ENCODE results near the gene IDNK.

Gene IDNK

DNA sequence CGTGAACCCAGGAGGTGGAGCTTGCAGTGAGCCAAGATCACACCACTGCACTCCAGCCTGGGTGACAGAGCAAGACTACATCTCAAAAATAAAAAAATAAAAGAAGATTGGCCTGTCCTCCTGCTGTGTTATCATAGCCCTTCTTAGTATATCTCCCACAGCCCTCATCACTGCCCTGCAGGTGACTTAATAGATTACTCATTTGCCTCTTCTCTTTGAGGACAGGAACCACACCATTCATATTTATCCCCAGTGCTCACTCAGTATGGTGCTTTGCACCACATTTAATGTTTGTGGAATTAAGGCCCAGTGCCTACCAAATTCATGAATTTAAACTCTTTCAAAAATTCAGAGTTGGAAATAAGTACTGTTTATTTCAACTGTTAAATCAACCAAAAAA lies 10.3 kb downstream of the IDNK start:
- no peak for DNase-seq (ENCODE audit: low read depth in 2 of 2, low spot score in 1 of 2)

GRCh38 chr9:83633676-83634075 lies 10.7 kb downstream of the IDNK start:
- DNase-seq (ENCODE audit: low read depth in 2 of 2, low spot score in 1 of 2) = no peak

GRCh38 chr9:83636813-83637212 lies 13.9 kb downstream of the IDNK start:
- DNase-seq (ENCODE audit: low read depth in 2 of 2, low spot score in 1 of 2) = no peak

DNA sequence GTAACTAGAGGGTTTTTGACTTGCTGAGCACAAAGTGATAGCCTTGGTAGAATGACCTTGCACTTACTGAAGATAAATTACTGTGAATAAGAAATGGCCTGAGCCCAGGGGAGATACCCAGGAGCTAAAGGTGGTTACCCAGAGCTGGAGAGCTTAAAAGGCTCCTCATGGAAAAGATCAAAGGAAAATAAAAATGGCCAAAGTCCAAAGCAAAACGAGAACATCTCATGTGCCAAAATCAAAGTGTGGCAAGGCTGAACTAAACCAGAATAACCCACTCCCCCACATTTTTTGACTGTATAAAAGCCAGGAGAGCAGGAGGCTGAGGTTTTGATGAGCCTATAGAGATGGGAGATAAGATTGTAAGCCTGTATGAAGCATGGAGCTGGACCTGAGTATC lies 14.4 kb downstream of the IDNK start:
- DNase-seq (ENCODE audit: low read depth in 2 of 2, low spot score in 1 of 2) = no peak

DNA sequence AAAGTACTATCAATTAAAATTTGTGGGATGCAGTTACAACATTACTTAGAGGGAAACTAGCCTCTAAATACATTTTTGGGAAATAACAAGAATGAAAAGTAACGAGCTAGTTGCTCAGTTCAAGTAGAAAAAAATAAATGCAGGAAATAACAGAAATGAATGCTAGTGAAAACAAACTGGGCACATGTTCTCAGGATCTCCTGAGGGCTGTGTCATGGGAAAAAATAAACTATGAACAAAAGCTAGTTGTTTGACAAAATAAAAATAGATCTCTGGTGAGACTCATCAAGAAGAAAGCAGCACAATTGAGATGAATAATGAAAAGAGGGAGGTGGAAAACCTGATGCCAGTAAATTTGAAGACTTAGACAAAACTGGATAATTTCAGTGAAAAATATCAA lies 16.3 kb downstream of the IDNK start:
- no peak for DNase-seq (ENCODE audit: low read depth in 2 of 2, low spot score in 1 of 2)

GRCh38 chr9:83642793-83643192 lies 19.9 kb downstream of the IDNK start:
- no peak for DNase-seq (ENCODE audit: low read depth in 2 of 2, low spot score in 1 of 2)

DNA sequence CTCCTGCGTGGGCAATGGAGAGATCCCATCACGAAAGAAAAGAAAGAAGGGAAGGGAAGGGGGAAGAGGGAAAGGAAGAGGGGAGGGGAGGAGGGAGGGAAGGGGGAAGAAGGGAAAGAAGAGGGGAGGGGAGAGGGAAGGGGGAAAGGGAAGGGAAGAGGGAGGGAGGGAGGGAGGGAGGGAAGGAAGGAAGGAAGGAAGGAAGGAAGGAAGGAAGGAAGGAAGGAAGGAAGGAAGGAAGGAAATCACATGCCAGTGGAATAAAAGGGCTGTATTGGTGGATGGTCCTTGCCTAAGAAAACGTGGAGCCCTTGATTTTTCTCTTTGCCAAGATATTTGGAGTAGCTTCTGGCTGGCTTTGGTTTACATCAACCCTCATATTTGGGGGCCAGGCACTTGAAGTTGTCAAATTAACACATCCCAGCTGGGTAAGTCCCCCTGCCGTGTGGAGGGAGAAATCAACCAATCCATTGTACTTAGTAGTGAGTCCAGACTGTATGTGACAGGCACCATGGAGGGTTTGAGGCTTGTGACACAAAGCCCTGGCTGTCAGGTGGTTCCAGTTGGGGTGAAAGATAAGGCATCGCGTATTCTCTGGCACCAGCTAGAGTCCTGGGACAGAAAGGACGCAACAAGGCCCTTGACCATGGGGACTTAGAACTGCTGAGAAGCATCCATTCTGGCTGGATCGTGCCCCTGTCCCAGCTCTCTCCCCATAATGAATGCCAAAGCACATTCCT lies 23.7 kb downstream of the IDNK start:
- DNase-seq (ENCODE audit: low read depth in 2 of 2, low spot score in 1 of 2) = no peak

- DNase-seq (ENCODE audit: low read depth in 2 of 2, low spot score in 1 of 2) = peak; percentile 35 to 55
These were observed 26.1 kb downstream of the IDNK start for GRCh38 chr9:83649080-83649479.

DNA sequence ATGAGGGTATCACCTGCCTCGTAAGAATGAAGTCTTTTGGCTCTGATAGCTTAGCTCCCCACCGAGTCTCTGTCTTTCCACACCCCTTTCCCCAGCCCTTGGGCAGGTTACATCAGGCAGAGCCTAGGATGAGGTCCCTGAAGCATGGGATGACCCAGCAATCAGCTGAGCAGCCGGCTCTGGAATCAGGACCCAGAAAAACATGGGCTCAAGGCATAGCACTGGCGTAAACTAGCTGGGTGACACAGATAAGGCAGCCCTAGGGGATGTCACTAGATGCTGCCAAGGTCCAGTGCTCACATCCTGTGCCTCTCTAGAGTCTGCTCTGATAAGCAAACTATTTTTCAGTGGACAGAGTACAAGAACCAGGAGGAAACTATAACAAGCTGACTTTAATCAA lies 26.6 kb downstream of the IDNK start:
- DNase-seq (ENCODE audit: low read depth in 2 of 2, low spot score in 1 of 2) = no peak

GRCh38 chr9:83651558-83651957 lies 28.6 kb downstream of the IDNK start:
- DNase-seq (ENCODE audit: low read depth in 2 of 2, low spot score in 1 of 2) = no peak

GRCh38 chr9:83652433-83652832 lies 29.5 kb downstream of the IDNK start:
- DNase-seq (ENCODE audit: low read depth in 2 of 2, low spot score in 1 of 2) = no peak

DNA sequence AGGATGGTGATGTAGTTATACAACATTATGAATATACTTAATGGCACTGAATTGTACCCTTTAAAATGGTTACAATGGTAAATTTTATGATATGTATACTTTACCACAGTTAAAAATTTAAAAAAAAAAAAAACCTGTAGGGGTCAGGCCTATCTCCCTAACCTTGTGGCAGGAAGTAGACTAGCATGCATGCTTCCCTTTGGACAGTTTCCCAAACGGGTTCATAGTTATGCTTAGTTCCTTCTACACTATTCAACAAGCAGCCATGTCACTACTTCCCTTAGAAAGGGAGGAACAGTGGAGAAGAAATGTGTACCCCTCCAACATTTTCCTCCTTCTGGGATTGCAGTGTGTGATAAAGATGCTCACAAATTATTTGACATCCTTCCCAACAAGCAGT lies 32.5 kb downstream of the IDNK start:
- DNase-seq (ENCODE audit: low read depth in 2 of 2, low spot score in 1 of 2) = no peak

DNA sequence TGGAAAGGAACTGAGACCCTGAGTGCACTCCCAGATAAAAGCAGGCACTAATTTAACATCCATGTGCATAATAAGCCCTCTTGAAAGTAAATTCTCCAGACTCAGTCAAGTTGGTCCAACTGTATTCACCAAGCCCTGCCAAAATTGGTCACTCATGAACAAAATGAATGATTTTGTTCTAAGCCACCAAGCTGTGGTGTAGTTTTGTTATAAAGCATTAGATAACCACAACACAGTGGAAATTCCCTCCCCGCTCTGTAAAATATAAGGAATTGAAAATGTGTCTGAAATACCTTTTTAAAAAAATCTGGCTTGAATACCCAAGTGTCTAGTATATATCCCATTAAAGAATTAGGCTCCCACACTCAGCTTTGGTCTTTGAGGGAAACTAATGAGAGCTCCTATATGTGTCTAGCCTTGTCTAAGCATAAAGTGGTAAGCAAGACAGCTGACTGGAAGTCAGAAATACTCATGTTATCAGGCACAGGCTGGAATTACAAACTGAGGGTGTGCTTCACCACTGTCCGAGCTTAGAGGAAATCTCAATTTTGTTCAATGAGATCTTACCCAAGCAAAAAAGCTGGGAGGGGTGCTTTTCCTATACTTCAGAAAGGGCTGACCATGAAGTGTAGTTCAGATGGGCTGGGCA lies 33.2 kb downstream of the IDNK start:
- no peak for DNase-seq (ENCODE audit: low read depth in 2 of 2, low spot score in 1 of 2)

DNA sequence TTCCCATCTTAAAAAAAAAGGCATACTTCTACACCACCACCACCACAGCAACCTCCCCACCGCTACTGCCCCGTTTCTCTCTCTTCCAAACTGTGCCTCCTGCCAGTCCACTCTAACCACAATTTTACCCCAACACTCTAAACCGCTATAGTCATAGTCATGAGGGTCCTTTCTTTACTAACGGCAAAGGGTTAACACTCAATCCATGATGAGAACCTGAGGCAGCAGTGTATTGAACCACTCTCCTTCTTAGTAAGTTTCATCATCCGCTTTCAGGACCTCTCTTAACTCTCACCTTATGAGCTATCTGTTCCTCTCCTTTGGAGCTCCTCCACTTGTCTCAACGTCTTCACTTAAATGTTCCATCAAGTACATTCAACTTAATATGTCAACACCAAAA lies 34.0 kb downstream of the IDNK start:
- no peak for DNase-seq (ENCODE audit: low read depth in 2 of 2, low spot score in 1 of 2)

DNA sequence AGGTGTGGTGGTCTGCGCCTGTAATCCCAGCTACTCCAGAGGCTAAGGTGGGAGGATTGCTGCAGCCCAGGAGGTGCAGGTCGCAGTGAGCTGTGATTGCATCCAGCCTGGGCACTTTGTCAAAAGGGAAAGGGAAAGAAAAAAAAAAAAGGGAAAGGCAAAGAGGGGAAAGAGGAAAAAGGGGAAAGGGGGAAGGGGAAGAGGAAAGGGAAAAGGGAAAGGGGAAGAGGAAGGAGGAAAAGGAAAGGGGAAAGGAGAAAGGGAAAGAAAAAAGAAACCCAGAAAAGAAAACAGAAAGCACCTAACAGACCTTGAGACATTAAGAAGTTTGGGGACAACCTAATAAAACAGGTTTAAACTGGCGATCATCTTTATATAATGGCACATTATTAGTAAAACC lies 40.0 kb downstream of the IDNK start:
- DNase-seq (ENCODE audit: low read depth in 2 of 2, low spot score in 1 of 2) = no peak

DNA sequence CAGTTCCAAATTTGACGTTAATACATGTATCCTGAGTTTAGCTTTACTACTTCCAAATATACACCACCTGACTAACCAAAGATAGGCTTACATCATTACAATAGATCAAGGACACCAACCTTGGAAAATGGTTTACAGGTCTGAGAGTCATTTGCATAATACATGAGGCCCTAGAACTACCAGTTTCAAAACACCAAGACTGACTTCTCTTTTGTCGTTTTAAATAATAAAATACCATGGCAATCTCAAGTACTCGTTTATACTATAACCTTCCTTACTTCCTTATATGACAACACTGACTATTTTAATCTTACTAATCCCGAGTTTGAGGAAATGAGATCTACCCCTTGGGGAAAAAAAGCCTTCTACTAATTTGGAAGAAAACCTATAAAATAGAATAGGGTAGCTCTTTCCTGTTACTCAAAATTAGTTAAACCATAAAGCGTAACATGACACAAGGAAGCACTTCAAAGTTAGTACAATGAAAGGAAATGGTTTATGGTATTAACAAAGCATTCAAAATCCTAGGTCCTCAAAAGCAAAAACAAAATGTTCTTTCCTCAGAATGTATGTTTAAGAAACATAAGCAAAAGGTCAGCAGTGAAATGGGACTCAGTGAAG lies 42.7 kb downstream of the IDNK start:
- no peak for DNase-seq (ENCODE audit: low read depth in 2 of 2, low spot score in 1 of 2)

DNA sequence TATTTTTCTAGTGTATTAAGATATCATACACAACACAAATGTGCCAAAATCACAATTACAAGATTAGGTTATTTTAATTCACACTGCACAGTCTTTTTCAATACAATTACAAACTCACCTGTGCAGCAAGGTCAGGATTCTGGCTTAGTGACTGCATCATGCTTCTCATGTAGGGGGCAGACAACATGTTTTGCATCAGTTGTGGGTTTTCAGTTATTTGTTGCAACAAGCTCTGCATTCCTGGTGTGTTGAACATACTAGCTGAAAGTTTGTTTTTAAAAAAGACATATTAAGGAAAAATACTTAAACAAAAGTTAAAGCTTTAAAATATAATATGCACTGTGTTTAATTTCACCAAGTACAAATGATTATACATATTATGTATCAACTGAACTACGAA lies 46.1 kb downstream of the IDNK start:
- DNase-seq (ENCODE audit: low read depth in 2 of 2, low spot score in 1 of 2) = no peak

GRCh38 chr9:83670381-83670780 lies 47.4 kb downstream of the IDNK start:
- DNase-seq (ENCODE audit: low read depth in 2 of 2, low spot score in 1 of 2) = no peak

DNA sequence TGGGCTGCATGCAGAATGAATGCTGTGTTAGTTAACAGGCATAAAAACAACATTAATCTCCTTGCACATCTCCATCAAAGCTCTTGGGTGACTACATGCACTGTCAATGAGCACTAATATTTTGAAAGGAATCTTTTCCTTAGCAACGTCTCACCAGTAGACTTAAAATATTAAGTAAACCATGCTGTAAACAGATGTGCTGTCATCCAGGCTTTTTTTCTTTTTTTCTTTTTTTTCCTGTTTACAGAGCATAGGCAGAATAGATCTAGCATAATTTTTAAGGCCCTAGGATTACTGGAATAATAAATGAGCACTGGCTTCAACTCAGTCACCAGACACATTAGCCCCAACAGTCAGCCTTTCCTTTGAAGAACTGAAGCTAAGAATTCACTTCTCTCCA lies 48.5 kb downstream of the IDNK start:
- DNase-seq (ENCODE audit: low read depth in 2 of 2, low spot score in 1 of 2) = no peak

DNA sequence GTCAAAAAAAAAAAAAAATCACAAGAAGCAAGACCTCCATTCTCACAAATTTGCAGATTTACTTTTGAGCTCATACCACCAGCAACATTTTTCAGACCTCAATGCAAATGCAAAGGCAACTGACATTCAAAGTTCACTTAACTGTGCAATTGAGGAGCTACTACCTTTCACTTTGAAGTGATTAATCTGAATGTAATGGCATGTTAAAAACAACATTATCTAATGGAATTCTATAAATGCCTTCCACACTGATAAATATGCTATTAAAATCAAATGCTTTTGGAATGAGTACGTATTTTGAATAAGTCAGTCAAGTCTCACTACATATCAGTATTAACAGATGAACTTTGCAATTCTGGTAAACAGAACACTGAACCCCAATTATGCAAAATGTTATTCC lies 52.5 kb downstream of the IDNK start:
- DNase-seq (ENCODE audit: low read depth in 2 of 2, low spot score in 1 of 2) = no peak

- DNase-seq (ENCODE audit: low read depth in 2 of 2, low spot score in 1 of 2) = no peak
These were observed 54.7 kb downstream of the IDNK start for GRCh38 chr9:83677596-83677995.

DNA sequence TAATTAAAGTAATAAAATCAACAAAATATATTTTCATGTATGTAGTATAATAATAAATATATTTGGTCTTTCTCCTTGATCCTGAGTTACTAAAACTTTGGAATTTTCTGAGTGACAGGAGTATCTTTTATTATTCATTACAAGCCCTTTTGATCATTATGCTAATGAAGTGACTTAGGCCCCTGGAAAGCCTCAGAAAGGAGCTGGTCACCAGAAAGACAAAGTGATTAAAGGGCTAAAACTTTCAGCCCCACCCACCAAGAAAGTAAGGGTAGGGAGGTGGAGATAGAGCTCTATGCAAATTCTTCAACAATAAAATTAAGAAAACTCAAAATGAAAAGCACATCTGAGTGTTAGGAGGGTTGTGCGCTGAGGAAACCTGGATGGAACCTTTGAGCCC lies 57.3 kb downstream of the IDNK start:
- DNase-seq (ENCODE audit: low read depth in 2 of 2, low spot score in 1 of 2) = no peak

DNA sequence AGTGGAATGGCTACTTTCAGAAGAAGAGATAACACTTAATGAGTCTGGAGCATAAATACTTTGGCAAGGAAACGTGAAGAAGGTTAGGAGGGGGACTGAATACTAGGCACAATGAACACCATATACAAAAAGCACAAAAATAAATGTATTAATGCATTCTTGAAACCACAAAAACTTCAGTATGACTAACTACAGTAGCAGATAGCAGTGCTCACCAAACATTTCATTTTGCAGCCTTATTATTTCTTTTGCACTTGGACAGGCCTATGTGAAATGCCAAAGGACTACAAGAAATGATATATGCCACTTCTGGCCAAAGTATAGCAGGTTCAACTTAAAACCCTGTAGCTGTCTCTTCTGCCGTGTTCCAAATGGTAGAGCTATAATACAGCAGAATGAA lies 58.5 kb downstream of the IDNK start:
- DNase-seq (ENCODE audit: low read depth in 2 of 2, low spot score in 1 of 2) = no peak

All from stimulated activated CD8-positive, alpha-beta memory T cell treated with anti-CD3 and anti-CD28 coated beads, Interleukin-4, amount 100 ng/mL, for 1 hour (primary cell).